ENCODE results near the gene ZNF814. TPM values are rescaled to one million over a fixed set of nuclear protein-coding genes. Genes with fewer than 3 reads are reported as not detected.

ZNF814 gene
- total and polyA plus RNA-seq, 2 experiments from 2014 or later = 80.4 to 86.9 TPM

- TF ChIP-seq ZNF462 (CRISPR knock-in tag; IDR thresholded peaks at IDR 0.05) = no peak
- TF ChIP-seq CREB1 (CRISPR knock-in tag; IDR thresholded peaks at IDR 0.05; ENCODE audit: low read depth) = no peak
- no peak for TF ChIP-seq CTCF (conservative IDR thresholded peaks at IDR 0.05; ENCODE audit: low read depth in 2 of 2)
- no peak for TF ChIP-seq EZH2phosphoT487 (IDR thresholded peaks at IDR 0.05; ENCODE audit: unreplicated experiment)
- TF ChIP-seq NANOG (IDR thresholded peaks at IDR 0.05; ENCODE audit: borderline replicate concordance) = no peak
- no peak for TF ChIP-seq ZNF331 (CRISPR knock-in tag; IDR thresholded peaks at IDR 0.05; ENCODE audit: low read depth)
- TF ChIP-seq STAT1 (IDR thresholded peaks at IDR 0.05; ENCODE audit: unreplicated experiment) = no peak
- TF ChIP-seq ZNF114 (CRISPR knock-in tag; IDR thresholded peaks at IDR 0.05) = no peak
Observed at GRCh38 chr19:57872450-57872849, 16.4 kb downstream of the ZNF814 start (continued).

GRCh38 chr19:57870225-57870624 lies 18.6 kb downstream of the ZNF814 start:
- no peak overlapping the region; the same call in 1 of the 2 replicates for H3K27ac Mint-ChIP-seq
- no peak for DNase-seq (ENCODE audit: low spot score)
- H3K4me1 Mint-ChIP-seq = no peaks in the 10 kb centered on the region
- peaks cover 66% of the 10 kb centered on the region for H3F3A ChIP-seq (replicated peaks; ENCODE audit: low read depth)
- H3K27me3 ChIP-seq (ENCODE audit: insufficient read depth) = no peaks in the 10 kb centered on the region
- no peak overlapping the region for H3K4me3 ChIP-seq
- no peak overlapping the region for H2AFZ ChIP-seq
- H3K4me2 ChIP-seq = no peak overlapping the region
- peaks cover 46% of the 10 kb centered on the region for H3K9me3 Mint-ChIP-seq
- no peak overlapping the region for H3K27ac ChIP-seq (ENCODE audit: low read depth)
- no peak overlapping the region for H3K4me3 Mint-ChIP-seq
- 0 out of 2 replicates have a peak, but pooled peaks cover 3% of the 10 kb centered on the region for H3K9me2 ChIP-seq (ENCODE audit: insufficient read depth)
- H3K27me3 Mint-ChIP-seq (ENCODE audit: insufficient read depth, low read depth, poor library complexity) = peaks cover 13% of the 10 kb centered on the region
- peaks cover 66% of the 10 kb centered on the region for H3K36me3 ChIP-seq (ENCODE audit: insufficient read depth)
- no peak for ATAC-seq
- H3K79me2 ChIP-seq (replicated peaks; ENCODE audit: insufficient read depth) = peaks cover 94% of the 10 kb centered on the region
- H4K20me1 ChIP-seq (replicated peaks; ENCODE audit: insufficient read depth) = peaks cover 44% of the 10 kb centered on the region; the same call in 1 of the 2 replicates
- no peaks in the 10 kb centered on the region for H3K4me1 ChIP-seq (ENCODE audit: insufficient read depth)
- H3K36me3 Mint-ChIP-seq (ENCODE audit: low read depth) = peaks cover 94% of the 10 kb centered on the region
- no peak for TF ChIP-seq ZNF462 (CRISPR knock-in tag; IDR thresholded peaks at IDR 0.05)
- TF ChIP-seq NANOG (IDR thresholded peaks at IDR 0.05; ENCODE audit: borderline replicate concordance) = no peak
